Spleen (tissue), 11 donors: ENCODE measurements around the gene ATP7B. TPM values are rescaled to one million over a fixed set of nuclear protein-coding genes. Genes with fewer than 3 reads are reported as not detected.

ENCODE experiments used
- DNase-seq: peaks from one replicate; pipeline ENCODE4 v3.0.0-alpha.2; 2020
- H3K27ac ChIP-seq, 8 donors: fragments of 200-600 bp; sonication (generic) in 7 of 8; 1 replicate in 4 of 8; 2 replicates in 4 of 8; pipeline versions ENCODE4 v1.5.0 to v1.8.0; 2016 to 2021; ENCODE audit warnings: inconsistent platforms in 4 of 8, mild to moderate bottlenecking in 4 of 8, moderate library complexity in 1 of 8
- H3K27me3 ChIP-seq, 7 donors: fragments of 200-600 bp; sonication (generic) in 6 of 7; replicated peaks in 1 of 7; 1 replicate in 4 of 7; 2 replicates in 3 of 7; pipeline versions ENCODE4 v1.5.0 to v1.8.0; 2016 to 2021; ENCODE audit warnings: inconsistent platforms in 3 of 7, mild to moderate bottlenecking in 1 of 7
- H3K36me3 ChIP-seq, 6 donors: fragments of 200-600 bp; sonication (generic) in 5 of 6; 1 replicate in 4 of 6; 2 replicates in 2 of 6; pipeline versions ENCODE4 v1.5.0 to v1.8.0; 2016 to 2021; ENCODE audit warnings: inconsistent platforms in 2 of 6
- H3K4me1 ChIP-seq, 6 donors: fragments of 200-600 bp; sonication (generic) in 5 of 6; 1 replicate in 3 of 6; 2 replicates in 3 of 6; pipeline versions ENCODE4 v1.5.0 to v1.8.0; 2016 to 2021; ENCODE audit warnings: inconsistent platforms in 3 of 6
- H3K4me3 ChIP-seq, 8 donors: fragments of 200-600 bp; sonication (generic) in 7 of 8; 1 replicate in 4 of 8; 2 replicates in 4 of 8; pipeline versions ENCODE4 v1.5.0 to v1.8.0; 2016 to 2021; ENCODE audit warnings: inconsistent platforms in 4 of 8, mild to moderate bottlenecking in 4 of 8, moderate library complexity in 2 of 8
- H3K9me3 ChIP-seq, 8 donors: fragments of 200-600 bp; sonication (generic) in 7 of 8; 1 replicate in 4 of 8; 2 replicates in 4 of 8; pipeline versions ENCODE4 v1.5.0 to v1.8.0; 2016 to 2021; ENCODE audit warnings: inconsistent platforms in 4 of 8
- CTCF ChIP-seq, 11 experiments: fragments of 200-600 bp in 7 of 11; fragments of 450-650 bp in 4 of 11; sonication (generic) in 4 of 11; IDR thresholded peaks in 8 of 11; conservative IDR thresholded peaks in 3 of 11; 1 replicate in 7 of 11; 2 replicates in 4 of 11; pipeline versions ENCODE4 v1.4.0 to v1.8.0; 2016 to 2021; ENCODE audit warnings: antibody characterized with exemption in 11 of 11, inconsistent platforms in 4 of 11, mild to moderate bottlenecking in 1 of 11
- POLR2A ChIP-seq, 3 donors: fragments of 450-650 bp; IDR thresholded peaks; one replicate each; pipeline ENCODE4 v1.5.1; 2017; ENCODE audit warnings: antibody characterized with exemption in 3 of 3, mild to moderate bottlenecking in 1 of 3
- POLR2AphosphoS5 ChIP-seq, 3 donors: sonication (generic); formaldehyde crosslinking; IDR thresholded peaks; one replicate each; pipeline ENCODE4 v1.5.1; 2017; ENCODE audit warnings: antibody characterized with exemption in 3 of 3
- WGBS, 5 donors: extraction: QIAGEN DNeasy Blood & Tissue Kit in 3 of 5; methylation state at CpG; one replicate each; pipeline versions ENCODE4 v1.1.5 to v1.1.7; 2013 to 2018; 5-methylcytosine and 5-hydroxymethylcytosine counted together
- intact Hi-C: fragments of 100-400 bp; cut with DNase I; formaldehyde crosslinking; loops from one replicate; pipeline ENCODE4 v1.15.0; 2023; ENCODE audit warnings: low total_unique reads
- polyA plus RNA-seq, 3 donors: library from polyadenylated mRNA; stranded (reverse); fragments of 200-250 nt; gene quantifications; one replicate each; pipeline ENCODE4 v1.2.1, GENCODE V29; 2013
- total RNA-seq, 7 donors: library from RNA; depleted of rRNA in 3 of 7; stranded (reverse); fragments of >200 nt in 3 of 7; fragmentation: NEBNext Ultra II Directional in 4 of 7; extraction: Animal tissue kit (Norgen Biotek cat#: 25700) in 4 of 7; gene quantifications; one replicate each; pipeline versions ENCODE4 v1.1.0 to v1.2.1, GENCODE V29; 2016 to 2021
- donor health status: healthy with polysubstance abuse.
- donor health status: DM: no; HTN: no; CAD: no; lungs with moderate emphysema.
- donor health status: DM: no; HTN: no; CAD: no.
- donor health status: Bipolar disorder and iron deficiency.
- donor health status: healthy.
- donor health status: DM: no; HTN: no; CAD: no.
- donor health status: DM: yes; HTN: yes; CAD: no.

Gene ATP7B
- total and polyA plus RNA-seq, 10 donors: 0.17 to 3.7 (median 2.4) TPM

GRCh38 chr13:51960766-51961165 lies 50.5 kb downstream of the ATP7B start:
- Histone ChIP-seq H3K4me3 (no peak overlapping the region), H3K27ac (no peak overlapping the region), H3K4me1 (peaks cover 0 to 10% (median 3%) of the 10 kb centered on the region in 6 donors), H3K36me3 (no peaks in the 10 kb centered on the region), H3K27me3 (no peaks in the 10 kb centered on the region), H3K9me3 (no peaks in the 10 kb centered on the region)
- no peak for DNase-seq
- WGBS, 5 donors: 91 to 98% (median 96%) methylated on average over 4 of the region's 4 CpGs
- no peak for TF ChIP-seq POLR2AphosphoS5 (IDR thresholded peaks at IDR 0.05)
- no peak for TF ChIP-seq CTCF (IDR thresholded peaks at IDR 0.05 in 8 of 11, conservative IDR thresholded peaks at IDR 0.05 in 3 of 11)
- no peak for TF ChIP-seq POLR2A (IDR thresholded peaks at IDR 0.05)
- intact Hi-C loops: no loop called here

GRCh38 chr13:51959773-51960172 lies 51.5 kb downstream of the ATP7B start:
- H3K36me3 ChIP-seq: no peaks in the 10 kb centered on the region
- H3K4me1 ChIP-seq: peaks cover 0 to 10% (median 3%) of the 10 kb centered on the region in 6 donors
- no peak overlapping the region for H3K4me3 ChIP-seq
- DNase-seq: no peak
- H3K27me3 ChIP-seq: no peaks in the 10 kb centered on the region
- intact Hi-C loops: no loop called here
- WGBS, 5 donors: 72 to 82% (median 75%) methylated on average over 3 of the region's 3 CpGs
- no peak overlapping the region for H3K27ac ChIP-seq
- no peak for TF ChIP-seq CTCF (IDR thresholded peaks at IDR 0.05 in 8 of 11, conservative IDR thresholded peaks at IDR 0.05 in 3 of 11)
- no peak for TF ChIP-seq POLR2AphosphoS5 (IDR thresholded peaks at IDR 0.05)
- no peak for TF ChIP-seq POLR2A (IDR thresholded peaks at IDR 0.05)
- no peaks in the 10 kb centered on the region for H3K9me3 ChIP-seq

- peaks cover 0 to 10% (median 3%) of the 10 kb centered on the region in 6 donors for H3K4me1 ChIP-seq
- no peak for DNase-seq
- intact Hi-C loops: no loop called here
- no peak overlapping the region for H3K27ac ChIP-seq
- no peak overlapping the region for H3K4me3 ChIP-seq
- no peaks in the 10 kb centered on the region for H3K36me3 ChIP-seq
- 88 to 94% (median 91%) methylated on average over 8 of the region's 8 CpGs for WGBS, 5 donors
- TF ChIP-seq POLR2AphosphoS5 (IDR thresholded peaks at IDR 0.05) (no peak), CTCF (IDR thresholded peaks at IDR 0.05 in 8 of 11, conservative IDR thresholded peaks at IDR 0.05 in 3 of 11) (no peak), POLR2A (IDR thresholded peaks at IDR 0.05) (no peak)
- H3K27me3 ChIP-seq: no peaks in the 10 kb centered on the region
- H3K9me3 ChIP-seq: no peaks in the 10 kb centered on the region
Observed at GRCh38 chr13:51958217-51958547, 53.1 kb downstream of the ATP7B start.

GRCh38 chr13:51957377-51958216 lies 53.7 kb downstream of the ATP7B start:
- no peak for DNase-seq
- Histone ChIP-seq H3K36me3 (no peaks in the 10 kb centered on the region), H3K27me3 (no peaks in the 10 kb centered on the region), H3K9me3 (no peaks in the 10 kb centered on the region), H3K4me3 (no peak overlapping the region), H3K27ac (no peak overlapping the region), H3K4me1 (peaks cover 0 to 10% (median 3%) of the 10 kb centered on the region in 6 donors)
- WGBS, 5 donors: 74 to 95% (median 88%) methylated on average over 9 of the region's 9 CpGs
- intact Hi-C loops: no loop called here
- TF ChIP-seq POLR2AphosphoS5 (IDR thresholded peaks at IDR 0.05) (no peak), CTCF (IDR thresholded peaks at IDR 0.05 in 8 of 11, conservative IDR thresholded peaks at IDR 0.05 in 3 of 11) (no peak), POLR2A (IDR thresholded peaks at IDR 0.05) (no peak)
